Measurements from ENCODE around the gene CCDC57.

The CCDC57 gene

DNA sequence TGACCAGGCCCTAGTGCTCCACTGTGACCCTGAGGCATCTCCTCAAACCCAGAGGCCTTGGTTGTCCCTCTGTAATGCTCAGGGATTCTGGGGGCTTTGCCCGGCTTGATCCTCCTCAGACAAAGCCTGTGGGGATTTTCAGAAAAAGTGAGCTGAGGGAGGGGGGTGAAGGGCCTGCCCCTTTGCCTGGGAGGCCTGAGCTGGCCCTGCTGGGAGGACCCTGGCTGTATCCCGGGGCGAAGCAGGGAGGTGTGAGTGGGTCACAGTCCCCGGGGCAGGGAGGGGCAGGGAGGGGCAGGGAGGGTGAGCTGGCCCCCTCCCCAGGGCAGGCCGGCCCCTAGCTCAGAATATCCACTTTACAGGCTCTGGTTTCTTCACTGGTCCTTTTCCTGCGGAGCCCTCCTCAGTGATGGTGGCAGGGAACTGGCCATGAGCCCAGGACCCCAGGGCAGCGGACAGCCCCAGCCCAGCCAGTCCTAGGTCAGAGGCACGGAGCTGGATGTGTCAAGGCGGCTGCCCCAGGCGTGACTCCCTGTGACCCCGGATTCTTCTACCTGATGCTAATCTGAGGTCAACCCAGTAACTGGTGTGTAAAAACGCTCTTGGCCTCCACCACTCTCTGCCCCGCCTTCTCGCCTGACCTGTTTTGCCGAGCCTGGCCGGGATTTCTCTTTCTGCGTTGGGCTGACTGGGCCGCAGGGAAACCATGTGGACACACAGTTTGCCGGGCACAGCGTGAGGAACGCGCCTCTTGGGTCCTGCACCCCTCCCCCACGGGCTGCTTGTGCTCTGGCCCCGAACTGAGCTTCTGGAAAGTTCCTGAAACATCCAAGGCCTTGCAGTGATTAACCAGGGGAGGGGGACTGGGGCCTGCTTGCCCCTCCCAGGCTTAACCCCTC is 108.8 kb downstream of the CCDC57 start:
- no peak for DNase-seq

GRCh38 chr17:82101767-82102679 is 110.6 kb downstream of the CCDC57 start:
- DNase-seq, result no peak

DNA sequence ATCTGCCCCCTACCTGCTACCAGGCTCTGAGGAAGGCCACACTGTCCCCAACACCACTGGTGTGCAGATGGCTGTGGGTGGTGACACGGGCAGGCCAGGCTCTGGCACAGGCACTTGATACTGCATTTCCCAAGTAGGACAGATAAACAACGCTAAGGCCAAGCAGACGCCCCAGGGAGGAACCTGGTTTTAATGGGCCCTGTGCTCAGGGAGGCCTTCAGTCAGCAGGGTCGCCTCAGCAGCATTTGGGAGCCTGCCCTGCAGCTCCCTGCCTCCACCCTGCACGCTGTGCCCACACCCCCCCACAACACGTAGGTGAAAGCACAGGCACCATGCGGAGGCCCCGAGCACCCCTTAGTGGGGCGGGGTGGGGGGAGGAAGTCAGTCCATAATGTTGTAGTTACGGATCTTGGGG is 111.3 kb downstream of the CCDC57 start:
- no peak for DNase-seq

DNA sequence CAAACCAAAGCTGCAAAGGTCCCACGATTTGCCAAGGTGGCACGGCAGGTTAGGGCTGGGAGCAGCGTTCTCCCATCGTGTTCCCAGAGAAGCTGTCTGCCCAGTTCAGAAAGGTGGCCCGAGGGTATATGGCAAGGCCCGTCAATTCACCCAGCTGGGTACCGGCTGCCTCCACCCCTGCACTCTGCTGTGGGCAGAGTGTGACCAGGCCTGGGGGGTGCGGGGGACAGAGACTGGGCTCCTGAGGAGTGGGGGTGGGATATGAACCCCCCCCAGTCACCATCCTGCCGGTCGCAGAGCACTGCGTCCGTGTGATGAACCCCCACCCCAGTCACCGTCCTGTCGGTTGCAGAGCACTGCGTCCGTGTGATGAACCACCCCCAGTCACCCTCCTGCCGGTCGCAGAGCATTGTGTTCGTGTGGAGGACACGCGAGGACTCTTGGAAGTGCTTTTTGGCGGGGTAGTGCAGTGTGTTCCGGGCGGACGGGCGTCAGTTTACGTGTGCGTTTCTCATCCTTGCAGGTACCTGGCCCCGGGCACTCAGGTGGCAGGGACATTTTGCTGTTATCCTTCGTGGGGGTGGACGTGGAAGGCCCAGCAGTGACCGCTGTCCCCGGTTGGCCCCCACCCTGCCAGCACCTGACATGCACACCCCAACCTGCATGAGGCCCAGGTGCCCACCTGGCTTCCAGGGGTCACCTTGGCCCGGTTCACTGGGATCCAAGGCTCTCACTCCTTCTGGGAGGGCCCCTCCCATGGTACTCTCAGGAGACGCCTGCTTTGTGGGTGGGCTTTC is 111.9 kb downstream of the CCDC57 start:
- no peak for DNase-seq

DNA sequence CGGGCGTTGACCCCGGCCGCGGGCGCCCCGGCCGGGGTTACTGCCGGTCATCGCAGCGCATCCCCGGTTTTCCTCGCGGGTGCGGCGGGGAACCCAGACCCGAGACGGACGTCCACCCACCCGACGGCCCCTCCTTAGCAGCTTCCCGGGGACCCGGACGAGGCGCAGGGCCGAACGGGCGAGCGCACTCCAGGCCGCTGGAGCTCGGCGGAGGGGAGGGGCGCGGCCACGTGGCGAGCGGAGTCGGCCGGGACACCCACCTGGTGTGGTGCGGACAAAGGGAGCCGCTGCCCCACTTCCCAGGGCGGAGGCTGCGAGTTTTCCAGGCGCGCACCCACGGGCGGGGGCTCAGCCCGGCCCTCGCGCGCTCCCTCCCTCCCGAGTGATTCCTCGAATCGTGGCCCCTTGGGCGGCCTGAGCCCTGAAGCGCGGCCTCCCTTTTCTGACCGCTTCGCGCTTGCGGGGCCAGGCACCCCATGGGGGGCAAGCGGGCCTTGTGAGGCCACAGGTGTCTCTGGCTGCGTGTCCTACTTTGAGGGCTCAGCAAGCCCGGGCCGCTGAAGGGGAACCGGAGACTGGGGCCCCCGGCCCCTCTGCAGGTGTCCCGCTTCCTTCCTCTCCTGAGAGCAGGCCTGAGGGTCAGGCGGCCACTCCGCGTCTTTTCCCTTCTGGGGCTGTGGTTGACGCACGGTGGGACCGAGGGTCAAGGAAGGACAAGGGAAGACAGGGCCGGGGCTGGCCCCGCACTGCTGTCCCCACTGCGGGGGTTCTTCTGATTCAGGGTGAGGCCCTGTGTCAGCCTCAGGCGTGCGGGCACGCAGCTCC is 113.5 kb downstream of the CCDC57 start:
- DNase-seq, result peak; percentile 45 to 56

- DNase-seq, result peak; percentile 95 to 98
Observed at GRCh38 chr17:82098169-82098938, 114.3 kb downstream of the CCDC57 start, which contains the start of gene FASN. Gene FASN, minus strand, starts transcription at chr17:82098236. Its CDS starts 1,791 bp downstream, at chr17:82096445.

GRCh38 chr17:82097919-82098168 is 114.8 kb downstream of the CCDC57 start:
- DNase-seq, result no peak

GRCh38 chr17:82097184-82097918 is 115.3 kb downstream of the CCDC57 start:
- DNase-seq, result peak; percentile 24 to 37

GRCh38 chr17:82096709-82097183 is 115.9 kb downstream of the CCDC57 start:
- DNase-seq, result no peak

- DNase-seq, result no peak
Observed at GRCh38 chr17:82095777-82096708, 116.6 kb downstream of the CCDC57 start.

GRCh38 chr17:82094931-82095776 is 117.5 kb downstream of the CCDC57 start:
- DNase-seq, result no peak

DNA sequence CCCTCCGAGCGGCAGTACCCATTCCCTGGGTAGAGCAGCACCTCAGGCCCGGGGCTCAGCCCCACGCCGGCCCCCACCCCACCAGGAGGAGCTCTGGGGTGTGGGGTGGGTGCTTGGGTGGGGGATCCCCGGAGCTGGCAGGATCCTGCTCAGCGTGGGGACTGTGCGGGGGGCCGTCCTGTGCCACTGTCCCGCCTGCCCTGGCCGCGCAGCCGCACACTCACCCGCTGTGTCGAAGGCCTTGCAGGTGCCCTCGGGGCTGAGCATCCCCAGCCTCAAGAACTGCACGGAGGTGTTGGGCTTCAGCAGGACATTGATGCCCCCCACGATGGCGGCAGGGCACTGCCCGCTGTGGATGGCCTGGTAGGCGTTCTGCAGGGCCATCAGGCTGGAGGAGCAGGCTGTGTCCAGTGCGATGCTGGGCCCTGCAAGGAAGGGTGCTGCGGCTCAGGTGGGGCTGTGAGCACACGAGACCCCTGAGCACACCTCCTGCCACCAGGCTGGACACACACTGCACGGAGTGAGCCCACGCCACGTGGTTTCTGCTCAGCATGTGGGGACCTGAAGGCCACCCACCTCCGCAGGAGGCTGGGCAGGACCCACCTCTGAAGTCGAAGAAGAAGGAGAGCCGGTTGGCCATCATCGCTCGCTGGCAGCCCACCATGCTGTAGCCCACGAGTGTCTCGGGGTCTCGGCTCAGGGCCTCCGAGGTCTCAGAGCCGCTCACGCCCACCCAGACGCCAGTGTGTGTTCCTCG is 119.5 kb downstream of the CCDC57 start:
- no peak for DNase-seq

- DNase-seq, result no peak
Observed at GRCh38 chr17:82092628-82092994, 120.0 kb downstream of the CCDC57 start.

DNA sequence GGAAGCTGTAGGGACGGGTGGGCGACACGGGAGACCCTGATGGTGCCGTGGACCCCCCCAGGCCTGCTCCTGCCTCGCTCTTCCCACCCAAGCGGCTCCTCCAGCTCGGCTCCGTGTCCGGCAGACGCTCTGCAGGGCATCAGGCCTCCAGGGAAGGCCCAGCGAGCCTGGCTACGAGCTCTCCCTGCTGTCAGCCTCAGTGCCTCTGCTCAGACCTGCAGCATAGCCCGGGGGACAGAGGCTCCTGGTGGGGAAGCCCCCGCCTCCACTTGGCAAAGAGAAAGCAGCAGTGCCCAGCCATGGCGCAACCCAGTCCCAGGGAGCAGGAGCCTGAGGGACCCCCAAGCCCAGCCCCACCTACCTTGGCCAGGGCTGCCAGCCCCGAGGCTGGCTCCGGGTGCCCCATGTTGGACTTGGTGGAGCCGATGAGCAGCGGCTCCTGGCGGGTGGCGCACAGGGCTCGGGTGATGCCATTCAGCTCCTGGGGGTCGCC is 120.5 kb downstream of the CCDC57 start:
- DNase-seq, result no peak

- DNase-seq, result no peak
Observed at GRCh38 chr17:82091264-82092066, 121.2 kb downstream of the CCDC57 start.

GRCh38 chr17:82090549-82091263 is 121.9 kb downstream of the CCDC57 start:
- no peak for DNase-seq

Measured in NCI-H2081 (cell line).